Measurements from ENCODE around the gene THADA. TPM values are rescaled to one million over a fixed set of nuclear protein-coding genes. Genes with fewer than 3 reads are reported as not detected.
A peak's percentile ranks its signal among the peaks of the same experiment; 100 is the strongest.

The THADA gene
- polyA plus RNA-seq, 3 donors, result 7.3 to 11.2 (median 9.7) TPM

DNA sequence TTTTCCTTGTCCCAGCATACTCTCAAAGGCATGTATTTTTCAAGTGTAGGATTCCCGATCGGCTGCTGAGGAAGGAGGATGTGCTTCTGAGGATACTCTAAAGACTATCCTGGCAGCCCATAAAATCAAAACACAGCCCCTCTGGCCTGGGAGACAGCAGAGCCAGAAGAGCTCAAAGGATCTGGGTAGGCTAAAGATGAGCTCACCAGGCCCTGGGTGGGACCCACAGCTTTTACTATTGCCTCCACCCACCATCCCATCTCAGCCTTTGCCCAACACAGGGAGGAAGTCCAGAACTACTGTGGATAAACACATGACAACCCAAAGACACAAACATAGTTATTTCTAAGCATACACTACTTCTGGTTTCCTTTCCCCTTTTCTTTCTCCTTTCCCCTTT lies 290.3 kb downstream of the THADA start:
- no CpG with 5 or more reads among the region's 2 CpGs for WGBS (ENCODE audit: insufficient coverage)
- H3K4me3 ChIP-seq (replicated peaks in 1 of 3; ENCODE audit: low read depth in 2 of 3, low read length in 3 of 3), result no peak overlapping the region
- H3K4me1 ChIP-seq (ENCODE audit: control insufficient read depth in 1 of 2, insufficient read depth in 2 of 2, low read length in 2 of 2), result peaks cover 48 to 56% of the 10 kb centered on the region in 2 donors

DNA sequence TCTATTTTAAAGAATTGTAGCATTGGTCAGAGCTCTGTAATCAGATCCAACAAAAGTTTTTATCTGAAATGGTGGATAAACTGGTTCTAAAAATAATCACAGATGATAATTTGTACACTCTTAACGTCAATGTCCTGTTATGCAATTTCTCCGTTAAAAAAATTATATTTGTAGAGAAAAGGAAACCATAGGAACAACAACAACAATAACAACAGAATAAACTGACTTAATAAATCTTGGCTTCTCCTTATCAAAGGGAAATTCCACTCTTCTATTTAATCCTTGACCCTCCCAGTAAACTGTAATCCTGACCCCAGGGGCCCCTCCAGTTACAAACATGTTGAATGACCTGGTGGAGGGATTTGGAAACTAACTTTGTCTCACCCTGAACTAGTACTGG lies 290.8 kb downstream of the THADA start:
- intact Hi-C loops (cut with micrococcal nuclease), result loop anchor here (10.0 kb wide), 2 partner anchors 100 to 180 kb away; no protein-coding TSS in a partner anchor
- no peak overlapping the region for H3K4me3 ChIP-seq (replicated peaks in 1 of 3; ENCODE audit: low read depth in 2 of 3, low read length in 3 of 3)
- peak; percentile 74 to 92 (median 79) for DNase-seq
- peaks cover 0 to 3% (median 0%) of the 10 kb centered on the region in 7 donors for H3K9me3 Mint-ChIP-seq
- H3K36me3 ChIP-seq (replicated peaks in 1 of 2; ENCODE audit: control insufficient read depth in 1 of 2, insufficient read depth in 2 of 2, low read length in 2 of 2), result peaks cover 0 to 6% of the 10 kb centered on the region in 2 donors
- H3K4me3 Mint-ChIP-seq, result peak overlapping the region in 1 of 2 donors; percentile 58
- H3K36me3 Mint-ChIP-seq, result peaks cover 12 to 13% of the 10 kb centered on the region in 2 donors
- no peaks in the 10 kb centered on the region for H3K9me3 ChIP-seq (replicated peaks in 1 of 2; ENCODE audit: control insufficient read depth in 1 of 2, insufficient read depth in 1 of 2, low read length in 2 of 2)
- H3K27me3 Mint-ChIP-seq (ENCODE audit: low read depth in 3 of 3), result peaks cover 0 to 5% (median 0%) of the 10 kb centered on the region in 3 donors
- peaks cover 60% of the 10 kb centered on the region for H3K4me1 Mint-ChIP-seq
- peak overlapping the region; percentile 72 for H3K9ac ChIP-seq (ENCODE audit: insufficient read depth, low read length, poor library complexity, severe bottlenecking)
- H3K4me1 ChIP-seq (ENCODE audit: control insufficient read depth in 1 of 2, insufficient read depth in 2 of 2, low read length in 2 of 2), result peaks cover 48 to 52% of the 10 kb centered on the region in 2 donors
- H3K27ac ChIP-seq (ENCODE audit: low read depth in 1 of 2, low read length in 2 of 2), result peak overlapping the region; percentile 96 to 97
- H2AFZ ChIP-seq (ENCODE audit: insufficient read depth, low read depth, low read length, poor library complexity, severe bottlenecking), result no peak overlapping the region
- TF ChIP-seq CTCF (IDR thresholded peaks at IDR 0.05), result no peak
- H4K20me1 ChIP-seq (ENCODE audit: insufficient read depth, low read length), result no peaks in the 10 kb centered on the region
- H3K79me2 ChIP-seq (ENCODE audit: insufficient read depth, low read length), result peaks cover 3% of the 10 kb centered on the region
- peak overlapping the region; percentile 99 to 100 (median 100) for H3K27ac Mint-ChIP-seq
- no CpG with 5 or more reads among the region's 2 CpGs for WGBS (ENCODE audit: insufficient coverage)
- H3K4me2 ChIP-seq (replicated peaks; ENCODE audit: extremely low read depth, low read length, poor library complexity, severe bottlenecking), result peak overlapping the region; percentile 21
- no peaks in the 10 kb centered on the region for H3K27me3 ChIP-seq (ENCODE audit: control insufficient read depth in 2 of 2, insufficient read depth in 2 of 2, low read length in 2 of 2)

More for the DNA sequence above, 290.3 kb downstream of the THADA start:
- peaks cover 0 to 5% (median 0%) of the 10 kb centered on the region in 3 donors for H3K27me3 Mint-ChIP-seq (ENCODE audit: low read depth in 3 of 3)
- peak overlapping the region; percentile 49 to 58 for H3K4me3 Mint-ChIP-seq
- H3K36me3 ChIP-seq (replicated peaks in 1 of 2; ENCODE audit: control insufficient read depth in 1 of 2, insufficient read depth in 2 of 2, low read length in 2 of 2), result peaks cover 0 to 6% of the 10 kb centered on the region in 2 donors
- peak; percentile 82 to 88 (median 86) for DNase-seq
- peak overlapping the region; percentile 96 to 97 for H3K27ac ChIP-seq (ENCODE audit: low read depth in 1 of 2, low read length in 2 of 2)
- H3K4me1 Mint-ChIP-seq, result peaks cover 62% of the 10 kb centered on the region
- no peaks in the 10 kb centered on the region for H3K9me3 ChIP-seq (replicated peaks in 1 of 2; ENCODE audit: control insufficient read depth in 1 of 2, insufficient read depth in 1 of 2, low read length in 2 of 2)
- peak overlapping the region; percentile 72 for H3K9ac ChIP-seq (ENCODE audit: insufficient read depth, low read length, poor library complexity, severe bottlenecking)
- H3K79me2 ChIP-seq (ENCODE audit: insufficient read depth, low read length), result peaks cover 3% of the 10 kb centered on the region
- peak overlapping the region; percentile 21 for H3K4me2 ChIP-seq (replicated peaks; ENCODE audit: extremely low read depth, low read length, poor library complexity, severe bottlenecking)
- peak overlapping the region; percentile 99 to 100 (median 100) for H3K27ac Mint-ChIP-seq
- TF ChIP-seq CTCF (IDR thresholded peaks at IDR 0.05), result no peak
- H3K27me3 ChIP-seq (ENCODE audit: control insufficient read depth in 2 of 2, insufficient read depth in 2 of 2, low read length in 2 of 2), result no peaks in the 10 kb centered on the region
- no peaks in the 10 kb centered on the region for H4K20me1 ChIP-seq (ENCODE audit: insufficient read depth, low read length)
- intact Hi-C loops (cut with micrococcal nuclease), result loop anchor here (10.0 kb wide), 2 partner anchors 99 to 179 kb away; no protein-coding TSS in a partner anchor
- H2AFZ ChIP-seq (ENCODE audit: insufficient read depth, low read depth, low read length, poor library complexity, severe bottlenecking), result no peak overlapping the region
- peaks cover 0 to 3% (median 0%) of the 10 kb centered on the region in 7 donors for H3K9me3 Mint-ChIP-seq
- peaks cover 12 to 13% of the 10 kb centered on the region in 2 donors for H3K36me3 Mint-ChIP-seq

Data from CD14-positive monocyte (primary cell).